ENCODE measurements around the gene KMT2D. TPM values are rescaled to one million over a fixed set of nuclear protein-coding genes. Genes with fewer than 3 reads are reported as not detected.
"Not testable (repeated sequence)": the region's sequence is repeated elsewhere in the genome, so short reads cannot be mapped to it uniquely, and the experiment has no call there.

KMT2D gene
- total RNA-seq, 2 donors from 2014 or later: 68.6 to 84.2 TPM

GRCh38 chr12:49069507-49070346 is 9.1 kb upstream of the KMT2D start, which contains the start of gene RHEBL1:
Gene RHEBL1, minus strand, starts transcription at chr12:49069979. Its CDS starts 194 bp downstream, at chr12:49069785.
- DNase-seq: peak; percentile 100
- peak; percentile 99 for ATAC-seq (replicated peaks in 1 of 2)

GRCh38 chr12:49068879-49069506 is 8.4 kb upstream of the KMT2D start:
- no peak for ATAC-seq (replicated peaks in 1 of 2)
- no peak for DNase-seq
- Mint-ChIP-seq H3K36me3 (ENCODE audit: insufficient read depth in 2 of 2) (peaks cover 3 to 5% of the 10 kb centered on the region in 2 donors), H3K27ac (peak overlapping the region; percentile 78), H3K4me1 (ENCODE audit: low read depth) (peaks cover 27% of the 10 kb centered on the region), H3K4me3 (peak overlapping the region; percentile 91 to 100), H3K27me3 (ENCODE audit: low read depth) (no peaks in the 10 kb centered on the region), H3K9me3 (no peaks in the 10 kb centered on the region)

More at GRCh38 chr12:49069507-49070346, 9.1 kb upstream of the KMT2D start, which contains the start of gene RHEBL1:
- Mint-ChIP-seq H3K27ac (peak within 1 kb of the TSS; percentile 91), H3K4me3 (peak within 1 kb of the TSS; percentile 91 to 100), H3K9me3 (no peaks in the 10 kb centered on the region), H3K27me3 (ENCODE audit: low read depth) (no peaks in the 10 kb centered on the region), H3K4me1 (ENCODE audit: low read depth) (peaks cover 25% of the 10 kb centered on the region), H3K36me3 (ENCODE audit: insufficient read depth in 2 of 2) (peaks cover 3 to 5% of the 10 kb centered on the region in 2 donors)

- no peak overlapping the region for H3K27ac Mint-ChIP-seq
- H3K36me3 Mint-ChIP-seq (ENCODE audit: insufficient read depth in 2 of 2): peaks cover 4 to 6% of the 10 kb centered on the region in 2 donors
- no peak overlapping the region for H3K4me3 Mint-ChIP-seq
- H3K27me3 Mint-ChIP-seq (ENCODE audit: low read depth): no peaks in the 10 kb centered on the region
- H3K9me3 Mint-ChIP-seq: no peaks in the 10 kb centered on the region
- peaks cover 30% of the 10 kb centered on the region for H3K4me1 Mint-ChIP-seq (ENCODE audit: low read depth)
- no peak for ATAC-seq (replicated peaks in 1 of 2)
- no peak for DNase-seq
Measured at GRCh38 chr12:49066120-49066519, 5.5 kb upstream of the KMT2D start.

GRCh38 chr12:49064767-49065152 is 4.2 kb upstream of the KMT2D start:
- no peaks in the 10 kb centered on the region for H3K27me3 Mint-ChIP-seq (ENCODE audit: low read depth)
- no peak for ATAC-seq (replicated peaks in 1 of 2)
- H3K36me3 Mint-ChIP-seq (ENCODE audit: insufficient read depth in 2 of 2): peaks cover 4 to 6% of the 10 kb centered on the region in 2 donors
- H3K9me3 Mint-ChIP-seq: no peaks in the 10 kb centered on the region
- no peak overlapping the region for H3K27ac Mint-ChIP-seq
- peaks cover 27% of the 10 kb centered on the region for H3K4me1 Mint-ChIP-seq (ENCODE audit: low read depth)
- no peak for DNase-seq
- H3K4me3 Mint-ChIP-seq: no peak overlapping the region

- DNase-seq; H3K36me3 Mint-ChIP-seq (ENCODE audit: insufficient read depth in 2 of 2); H3K27ac Mint-ChIP-seq; H3K9me3 Mint-ChIP-seq; H3K27me3 Mint-ChIP-seq (ENCODE audit: low read depth); ATAC-seq (replicated peaks in 1 of 2): not testable (repeated sequence)
- peak overlapping the region in 1 of 2 donors; percentile 50 for H3K4me3 Mint-ChIP-seq
- H3K4me1 Mint-ChIP-seq (ENCODE audit: low read depth): peaks cover 39% of the 10 kb centered on the region
Measured at GRCh38 chr12:49061916-49062315, 1.3 kb upstream of the KMT2D start.

- H3K27ac Mint-ChIP-seq: peak overlapping the region; percentile 81
Measured at GRCh38 chr12:49061157-49061650, 610 bp upstream of the KMT2D start.

GRCh38 chr12:49059299-49060171 is 1.1 kb downstream of the KMT2D start:
- DNase-seq (peak; percentile 40 to 44), ATAC-seq (replicated peaks in 1 of 2) (peak; percentile 29 to 34)
- Mint-ChIP-seq H3K9me3 (no peaks in the 10 kb centered on the region), H3K36me3 (ENCODE audit: insufficient read depth in 2 of 2) (peaks cover 1 to 7% of the 10 kb centered on the region in 2 donors), H3K27ac (peak overlapping the region; percentile 83), H3K4me3 (peak overlapping the region; percentile 95 to 98), H3K27me3 (ENCODE audit: low read depth) (no peaks in the 10 kb centered on the region), H3K4me1 (ENCODE audit: low read depth) (peaks cover 63% of the 10 kb centered on the region)

More at GRCh38 chr12:49061157-49061650, 610 bp upstream of the KMT2D start:
- peak overlapping the region; percentile 83 to 91 for H3K4me3 Mint-ChIP-seq
- DNase-seq (no peak), ATAC-seq (replicated peaks in 1 of 2) (peak; percentile 0 to 1)
- H3K27me3 Mint-ChIP-seq (ENCODE audit: low read depth): no peaks in the 10 kb centered on the region
- peaks cover 46% of the 10 kb centered on the region for H3K4me1 Mint-ChIP-seq (ENCODE audit: low read depth)
- no peaks in the 10 kb centered on the region for H3K9me3 Mint-ChIP-seq
- peaks cover 1 to 2% of the 10 kb centered on the region in 2 donors for H3K36me3 Mint-ChIP-seq (ENCODE audit: insufficient read depth in 2 of 2)

GRCh38 chr12:49059045-49059298 is 1.6 kb downstream of the KMT2D start:
- Mint-ChIP-seq H3K27ac (peak overlapping the region; percentile 83), H3K9me3 (no peaks in the 10 kb centered on the region), H3K36me3 (ENCODE audit: insufficient read depth in 2 of 2) (peaks cover under 1 to 6% of the 10 kb centered on the region in 2 donors), H3K4me3 (peak overlapping the region; percentile 95 to 98), H3K4me1 (ENCODE audit: low read depth) (peaks cover 65% of the 10 kb centered on the region), H3K27me3 (ENCODE audit: low read depth) (no peaks in the 10 kb centered on the region)
- ATAC-seq (replicated peaks in 1 of 2) (no peak), DNase-seq (no peak)

- ATAC-seq (replicated peaks in 1 of 2) (no peak), DNase-seq (no peak)
- no peaks in the 10 kb centered on the region for H3K27me3 Mint-ChIP-seq (ENCODE audit: low read depth)
- no peaks in the 10 kb centered on the region for H3K9me3 Mint-ChIP-seq
- H3K4me3 Mint-ChIP-seq: peak overlapping the region; percentile 95 to 98
- H3K36me3 Mint-ChIP-seq (ENCODE audit: insufficient read depth in 2 of 2): peaks cover under 1 to 5% of the 10 kb centered on the region in 2 donors
- H3K4me1 Mint-ChIP-seq (ENCODE audit: low read depth): peaks cover 60% of the 10 kb centered on the region
- peak overlapping the region; percentile 83 for H3K27ac Mint-ChIP-seq
Measured at GRCh38 chr12:49058366-49059044, 2.1 kb downstream of the KMT2D start.

- Mint-ChIP-seq H3K36me3 (ENCODE audit: insufficient read depth in 2 of 2) (peaks cover 4 to 8% of the 10 kb centered on the region in 2 donors), H3K4me1 (ENCODE audit: low read depth) (peaks cover 60% of the 10 kb centered on the region), H3K27me3 (ENCODE audit: low read depth) (no peaks in the 10 kb centered on the region), H3K27ac (peak overlapping the region; percentile 70), H3K9me3 (no peaks in the 10 kb centered on the region), H3K4me3 (peak overlapping the region; percentile 95 to 98)
- ATAC-seq (replicated peaks in 1 of 2) (no peak), DNase-seq (no peak)
Measured at GRCh38 chr12:49057888-49058287, 2.7 kb downstream of the KMT2D start.

GRCh38 chr12:49055978-49056754 is 4.4 kb downstream of the KMT2D start:
- H3K9me3 Mint-ChIP-seq: no peaks in the 10 kb centered on the region
- H3K4me1 Mint-ChIP-seq (ENCODE audit: low read depth): peaks cover 55% of the 10 kb centered on the region
- peak overlapping the region; percentile 79 for H3K27ac Mint-ChIP-seq
- ATAC-seq (replicated peaks in 1 of 2) (peak; percentile 55 to 58), DNase-seq (peak; percentile 44 to 47)
- H3K27me3 Mint-ChIP-seq (ENCODE audit: low read depth): no peaks in the 10 kb centered on the region
- peaks cover 11 to 21% of the 10 kb centered on the region in 2 donors for H3K36me3 Mint-ChIP-seq (ENCODE audit: insufficient read depth in 2 of 2)
- H3K4me3 Mint-ChIP-seq: peak overlapping the region; percentile 95 to 98

All from activated T-cell treated with anti-CD3 and anti-CD28 coated beads, Interleukin-2, amount 50 U/mL, for 72 hours (primary cell).